ENCODE results near the gene KCTD5.
"Not testable (repeated sequence)": the region's sequence is repeated elsewhere in the genome, so short reads cannot be mapped to it uniquely, and the experiment has no call there.

KCTD5 gene

GRCh38 chr16:2675021-2675420 lies 7.3 kb upstream of the KCTD5 start:
- no peak overlapping the region for H3K27ac ChIP-seq (ENCODE audit: low read depth, low read length)
- peaks cover 6% of the 10 kb centered on the region; the same call in 1 of the 2 replicates for H3K4me1 ChIP-seq (ENCODE audit: control insufficient read depth, insufficient read depth, low read length)
- H3K9ac ChIP-seq (ENCODE audit: low read depth, low read length): no peak overlapping the region
- no peak overlapping the region for H3K4me3 ChIP-seq (ENCODE audit: low read depth, low read length)
- no peaks in the 10 kb centered on the region for H3K27me3 ChIP-seq (ENCODE audit: control insufficient read depth, insufficient read depth, low read length)
- no peaks in the 10 kb centered on the region for H3K36me3 ChIP-seq (ENCODE audit: control insufficient read depth, insufficient read depth, low read length)
- no peaks in the 10 kb centered on the region for H3K9me3 ChIP-seq (ENCODE audit: control insufficient read depth, insufficient read depth, low read length)

- Histone ChIP-seq H3K4me3 (ENCODE audit: low read depth, low read length) (no peak overlapping the region), H3K4me1 (ENCODE audit: control insufficient read depth, insufficient read depth, low read length) (peaks cover 6% of the 10 kb centered on the region; the same call in 1 of the 2 replicates), H3K27me3 (ENCODE audit: control insufficient read depth, insufficient read depth, low read length) (no peaks in the 10 kb centered on the region), H3K9ac (ENCODE audit: low read depth, low read length) (no peak overlapping the region), H3K9me3 (ENCODE audit: control insufficient read depth, insufficient read depth, low read length) (no peaks in the 10 kb centered on the region), H3K36me3 (ENCODE audit: control insufficient read depth, insufficient read depth, low read length) (no peaks in the 10 kb centered on the region), H3K27ac (ENCODE audit: low read depth, low read length) (no peak overlapping the region)
Measured at GRCh38 chr16:2675714-2676113, 6.6 kb upstream of the KCTD5 start.

GRCh38 chr16:2676937-2677336 lies 5.4 kb upstream of the KCTD5 start:
- not testable (repeated sequence) for H3K4me3 ChIP-seq (ENCODE audit: low read depth, low read length); H3K4me1 ChIP-seq (ENCODE audit: control insufficient read depth, insufficient read depth, low read length); H3K36me3 ChIP-seq (ENCODE audit: control insufficient read depth, insufficient read depth, low read length); H3K9me3 ChIP-seq (ENCODE audit: control insufficient read depth, insufficient read depth, low read length); H3K27ac ChIP-seq (ENCODE audit: low read depth, low read length); H3K27me3 ChIP-seq (ENCODE audit: control insufficient read depth, insufficient read depth, low read length); H3K9ac ChIP-seq (ENCODE audit: low read depth, low read length)

GRCh38 chr16:2678206-2678965 lies 3.9 kb upstream of the KCTD5 start:
- not testable (repeated sequence) for H3K36me3 ChIP-seq (ENCODE audit: control insufficient read depth, insufficient read depth, low read length); H3K4me1 ChIP-seq (ENCODE audit: control insufficient read depth, insufficient read depth, low read length); H3K4me3 ChIP-seq (ENCODE audit: low read depth, low read length); H3K9me3 ChIP-seq (ENCODE audit: control insufficient read depth, insufficient read depth, low read length); H3K9ac ChIP-seq (ENCODE audit: low read depth, low read length); H3K27ac ChIP-seq (ENCODE audit: low read depth, low read length); H3K27me3 ChIP-seq (ENCODE audit: control insufficient read depth, insufficient read depth, low read length)

- not testable (repeated sequence) for H3K9me3 ChIP-seq (ENCODE audit: control insufficient read depth, insufficient read depth, low read length); H3K27me3 ChIP-seq (ENCODE audit: control insufficient read depth, insufficient read depth, low read length); H3K4me1 ChIP-seq (ENCODE audit: control insufficient read depth, insufficient read depth, low read length); H3K36me3 ChIP-seq (ENCODE audit: control insufficient read depth, insufficient read depth, low read length); H3K4me3 ChIP-seq (ENCODE audit: low read depth, low read length); H3K9ac ChIP-seq (ENCODE audit: low read depth, low read length); H3K27ac ChIP-seq (ENCODE audit: low read depth, low read length)
Measured at GRCh38 chr16:2679902-2680301, 2.4 kb upstream of the KCTD5 start.

- H3K27ac ChIP-seq (ENCODE audit: low read depth, low read length); H3K36me3 ChIP-seq (ENCODE audit: control insufficient read depth, insufficient read depth, low read length); H3K4me3 ChIP-seq (ENCODE audit: low read depth, low read length); H3K27me3 ChIP-seq (ENCODE audit: control insufficient read depth, insufficient read depth, low read length); H3K4me1 ChIP-seq (ENCODE audit: control insufficient read depth, insufficient read depth, low read length); H3K9me3 ChIP-seq (ENCODE audit: control insufficient read depth, insufficient read depth, low read length); H3K9ac ChIP-seq (ENCODE audit: low read depth, low read length): not testable (repeated sequence)
Measured at GRCh38 chr16:2680360-2680759, 2.0 kb upstream of the KCTD5 start.

GRCh38 chr16:2683041-2683440 lies 718 bp downstream of the KCTD5 start:
- not testable (repeated sequence) for H3K36me3 ChIP-seq (ENCODE audit: control insufficient read depth, insufficient read depth, low read length); H3K4me1 ChIP-seq (ENCODE audit: control insufficient read depth, insufficient read depth, low read length); H3K27me3 ChIP-seq (ENCODE audit: control insufficient read depth, insufficient read depth, low read length); H3K9me3 ChIP-seq (ENCODE audit: control insufficient read depth, insufficient read depth, low read length); H3K27ac ChIP-seq (ENCODE audit: low read depth, low read length)
- peak overlapping the region; percentile 87 for H3K9ac ChIP-seq (ENCODE audit: low read depth, low read length)
- H3K4me3 ChIP-seq (ENCODE audit: low read depth, low read length): peak overlapping the region; percentile 78

- H3K9ac ChIP-seq (ENCODE audit: low read depth, low read length); H3K4me1 ChIP-seq (ENCODE audit: control insufficient read depth, insufficient read depth, low read length); H3K36me3 ChIP-seq (ENCODE audit: control insufficient read depth, insufficient read depth, low read length); H3K27ac ChIP-seq (ENCODE audit: low read depth, low read length); H3K27me3 ChIP-seq (ENCODE audit: control insufficient read depth, insufficient read depth, low read length); H3K4me3 ChIP-seq (ENCODE audit: low read depth, low read length); H3K9me3 ChIP-seq (ENCODE audit: control insufficient read depth, insufficient read depth, low read length): not testable (repeated sequence)
Measured at GRCh38 chr16:2686075-2686474, 3.8 kb downstream of the KCTD5 start.

- no peaks in the 10 kb centered on the region for H3K9me3 ChIP-seq (ENCODE audit: control insufficient read depth, insufficient read depth, low read length)
- H3K9ac ChIP-seq (ENCODE audit: low read depth, low read length): no peak overlapping the region
- no peak overlapping the region for H3K4me3 ChIP-seq (ENCODE audit: low read depth, low read length)
- no peaks in the 10 kb centered on the region for H3K4me1 ChIP-seq (ENCODE audit: control insufficient read depth, insufficient read depth, low read length)
- 0 out of 2 replicates have a peak, but pooled peaks cover 2% of the 10 kb centered on the region for H3K36me3 ChIP-seq (ENCODE audit: control insufficient read depth, insufficient read depth, low read length)
- H3K27me3 ChIP-seq (ENCODE audit: control insufficient read depth, insufficient read depth, low read length): no peaks in the 10 kb centered on the region
- H3K27ac ChIP-seq (ENCODE audit: low read depth, low read length): no peak overlapping the region
Measured at GRCh38 chr16:2686912-2687507, 4.7 kb downstream of the KCTD5 start.

GRCh38 chr16:2687531-2688308 lies 5.4 kb downstream of the KCTD5 start:
- Histone ChIP-seq H3K9ac (ENCODE audit: low read depth, low read length) (no peak overlapping the region), H3K36me3 (ENCODE audit: control insufficient read depth, insufficient read depth, low read length) (peaks cover 5% of the 10 kb centered on the region; the same call in 1 of the 2 replicates), H3K27ac (ENCODE audit: low read depth, low read length) (no peak overlapping the region), H3K9me3 (ENCODE audit: control insufficient read depth, insufficient read depth, low read length) (no peaks in the 10 kb centered on the region), H3K4me3 (ENCODE audit: low read depth, low read length) (no peak overlapping the region), H3K4me1 (ENCODE audit: control insufficient read depth, insufficient read depth, low read length) (no peaks in the 10 kb centered on the region), H3K27me3 (ENCODE audit: control insufficient read depth, insufficient read depth, low read length) (no peaks in the 10 kb centered on the region)

- not testable (repeated sequence) for H3K9me3 ChIP-seq (ENCODE audit: control insufficient read depth, insufficient read depth, low read length); H3K4me3 ChIP-seq (ENCODE audit: low read depth, low read length); H3K4me1 ChIP-seq (ENCODE audit: control insufficient read depth, insufficient read depth, low read length); H3K27me3 ChIP-seq (ENCODE audit: control insufficient read depth, insufficient read depth, low read length); H3K36me3 ChIP-seq (ENCODE audit: control insufficient read depth, insufficient read depth, low read length); H3K27ac ChIP-seq (ENCODE audit: low read depth, low read length); H3K9ac ChIP-seq (ENCODE audit: low read depth, low read length)
Measured at GRCh38 chr16:2689422-2689821, 7.1 kb downstream of the KCTD5 start.
